Measurements from ENCODE around the gene TOMM40L.
"Not testable (repeated sequence)": the region's sequence is repeated elsewhere in the genome, so short reads cannot be mapped to it uniquely, and the experiment has no call there.

Gene TOMM40L

DNA sequence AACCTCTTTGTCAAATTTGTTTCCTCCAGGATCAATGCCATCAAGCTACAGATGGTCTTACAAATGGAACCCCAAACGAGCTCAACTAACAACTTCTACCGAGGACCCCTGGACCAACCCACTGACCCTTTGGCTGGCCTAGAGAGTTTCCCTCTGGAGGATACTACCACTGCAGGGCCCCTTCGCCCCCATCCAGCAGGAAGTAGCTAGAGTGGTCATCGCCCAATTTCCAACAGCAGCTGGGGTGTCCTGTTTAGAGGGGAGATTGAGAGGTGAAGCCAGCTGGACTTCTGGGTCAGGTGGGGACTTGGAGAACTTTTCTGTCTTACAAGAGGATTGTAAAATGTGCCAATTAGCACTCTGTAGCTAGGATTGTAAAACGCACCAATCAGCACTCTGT, 31.2 kb downstream of the TOMM40L start:
- not testable (repeated sequence) for DNase-seq (ENCODE audit: low read depth in 2 of 2)

DNA sequence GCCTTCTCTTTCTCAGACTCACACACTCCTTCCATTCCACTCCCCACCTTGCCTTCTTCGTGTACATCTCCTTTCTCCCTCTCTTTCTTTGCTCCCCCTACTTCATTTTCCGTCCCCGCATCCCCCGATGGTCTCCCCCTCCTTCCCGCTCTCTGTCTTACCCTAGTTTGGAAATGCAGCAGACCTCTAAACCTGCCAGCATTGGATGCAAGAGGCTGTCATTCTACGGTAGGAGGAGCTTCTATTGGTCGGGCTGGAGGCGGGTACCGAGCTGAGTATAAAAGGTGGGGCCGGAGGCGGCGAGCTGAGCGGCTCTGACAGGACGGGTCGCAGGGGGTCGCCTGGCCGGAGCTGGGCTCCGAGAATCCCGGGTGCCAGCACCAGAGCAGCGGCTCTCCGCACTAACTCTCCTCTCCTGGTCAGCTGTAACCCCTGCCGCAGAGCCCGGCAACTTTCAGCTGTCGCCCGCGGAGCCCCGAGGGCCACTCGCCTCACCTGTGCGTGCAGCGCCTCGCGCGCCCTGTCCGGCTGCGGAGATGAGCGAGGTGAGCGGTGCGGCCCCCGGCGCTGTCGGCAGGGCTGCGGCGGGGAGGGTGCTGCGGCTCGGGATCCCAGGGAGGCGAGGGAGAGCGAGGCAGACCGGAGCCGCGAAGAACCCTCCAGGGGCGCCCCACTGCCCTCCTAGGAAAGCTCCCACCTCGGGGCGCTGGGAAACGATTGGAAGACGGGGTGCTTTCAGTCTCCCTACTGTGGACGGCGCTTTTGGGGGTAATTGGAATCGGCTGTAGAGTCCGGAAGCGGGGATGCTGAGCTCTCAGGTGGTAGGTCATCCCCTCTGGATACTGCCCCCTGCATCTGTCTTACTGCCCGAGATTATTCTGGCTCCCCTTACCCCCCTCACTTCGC, 32.8 kb downstream of the TOMM40L start, which contains the start of gene PCP4L1:
Gene PCP4L1, plus strand, starts transcription at position 307 of the 906 bp plus-strand sequence. Its CDS starts 230 bp downstream, at position 537.
- DNase-seq (ENCODE audit: low read depth in 2 of 2), result peak in 1 of 2 donors; percentile 1

DNA sequence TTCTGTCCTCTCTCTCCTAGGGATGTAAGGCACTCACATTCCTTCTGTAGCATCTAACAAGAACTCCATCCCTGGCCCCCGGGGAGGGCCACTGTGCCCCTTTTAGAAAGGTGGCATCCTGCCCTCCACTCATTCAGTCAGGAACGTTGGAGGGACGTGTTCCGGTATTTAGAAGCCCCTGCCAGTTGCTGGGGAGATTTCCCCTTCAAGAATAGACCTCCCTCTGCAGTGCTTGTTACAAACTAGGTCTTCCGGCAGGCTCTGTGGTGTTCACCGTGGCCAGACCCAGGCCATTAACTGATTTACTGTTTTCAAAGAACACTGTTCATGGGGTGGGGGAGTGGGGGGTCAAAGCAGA, 33.5 kb downstream of the TOMM40L start:
- no peak for DNase-seq (ENCODE audit: low read depth in 2 of 2)

DNA sequence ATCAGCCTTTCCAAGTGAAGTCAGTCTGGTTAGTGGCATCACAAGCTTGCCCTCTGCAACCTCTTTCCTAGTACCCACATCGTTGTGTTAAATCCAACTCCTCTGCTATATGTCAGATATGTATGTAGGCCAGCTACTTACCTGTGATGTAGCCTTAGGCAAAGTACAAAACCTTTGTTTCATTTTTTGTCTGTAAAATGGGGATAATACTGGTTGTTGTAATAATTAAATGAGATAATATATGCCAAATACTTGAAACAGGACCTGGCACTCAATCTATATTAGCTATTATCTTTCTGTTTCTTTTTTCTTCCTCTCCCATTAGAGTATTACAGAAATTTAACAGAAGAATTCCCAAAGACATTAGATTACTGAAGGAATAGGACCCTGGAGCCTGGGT, 33.9 kb downstream of the TOMM40L start:
- DNase-seq (ENCODE audit: low read depth in 2 of 2), result no peak

DNA sequence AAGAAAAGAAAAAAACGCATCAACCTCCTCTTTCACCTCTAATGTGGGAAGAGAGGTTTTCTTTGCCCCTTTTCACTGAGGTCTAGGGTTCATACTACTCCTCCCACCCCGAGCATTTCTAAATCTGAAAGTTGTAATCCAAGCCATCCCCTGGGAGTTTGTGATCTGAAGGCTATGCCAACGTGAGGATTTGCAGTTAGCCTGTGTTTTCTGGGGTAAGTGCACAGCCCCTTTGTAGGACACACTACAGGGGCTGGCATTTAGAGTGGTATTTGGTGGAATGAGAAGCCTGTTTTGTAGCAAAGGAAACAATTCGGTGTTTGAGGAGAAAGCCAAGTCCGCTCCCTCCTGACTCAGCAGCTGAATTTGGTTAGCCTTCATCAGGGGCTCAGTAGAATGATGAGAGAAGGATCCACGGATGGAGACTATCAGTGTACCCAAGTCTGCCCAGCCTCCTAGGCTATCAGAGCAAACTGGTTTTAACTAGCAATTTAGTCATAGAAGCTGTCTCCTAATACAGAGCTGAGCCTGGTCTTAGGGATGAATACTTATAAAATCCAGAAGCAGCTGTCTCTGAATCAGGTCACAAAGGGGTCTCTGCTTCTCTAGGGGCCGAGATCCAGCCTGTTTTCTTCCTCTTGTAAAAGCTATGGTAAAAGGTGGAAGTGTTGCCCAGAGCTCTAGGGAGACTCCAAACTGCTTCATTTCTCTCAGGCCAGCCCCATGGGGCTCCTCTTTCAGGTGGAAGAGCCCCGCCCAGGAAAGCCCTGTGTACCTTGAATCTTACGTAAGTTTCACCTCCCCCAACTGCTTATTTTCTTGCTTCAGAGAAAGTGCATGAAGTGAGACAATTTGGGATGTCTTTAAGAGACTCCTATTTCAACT, 34.8 kb downstream of the TOMM40L start:
- no peak for DNase-seq (ENCODE audit: low read depth in 2 of 2)

DNA sequence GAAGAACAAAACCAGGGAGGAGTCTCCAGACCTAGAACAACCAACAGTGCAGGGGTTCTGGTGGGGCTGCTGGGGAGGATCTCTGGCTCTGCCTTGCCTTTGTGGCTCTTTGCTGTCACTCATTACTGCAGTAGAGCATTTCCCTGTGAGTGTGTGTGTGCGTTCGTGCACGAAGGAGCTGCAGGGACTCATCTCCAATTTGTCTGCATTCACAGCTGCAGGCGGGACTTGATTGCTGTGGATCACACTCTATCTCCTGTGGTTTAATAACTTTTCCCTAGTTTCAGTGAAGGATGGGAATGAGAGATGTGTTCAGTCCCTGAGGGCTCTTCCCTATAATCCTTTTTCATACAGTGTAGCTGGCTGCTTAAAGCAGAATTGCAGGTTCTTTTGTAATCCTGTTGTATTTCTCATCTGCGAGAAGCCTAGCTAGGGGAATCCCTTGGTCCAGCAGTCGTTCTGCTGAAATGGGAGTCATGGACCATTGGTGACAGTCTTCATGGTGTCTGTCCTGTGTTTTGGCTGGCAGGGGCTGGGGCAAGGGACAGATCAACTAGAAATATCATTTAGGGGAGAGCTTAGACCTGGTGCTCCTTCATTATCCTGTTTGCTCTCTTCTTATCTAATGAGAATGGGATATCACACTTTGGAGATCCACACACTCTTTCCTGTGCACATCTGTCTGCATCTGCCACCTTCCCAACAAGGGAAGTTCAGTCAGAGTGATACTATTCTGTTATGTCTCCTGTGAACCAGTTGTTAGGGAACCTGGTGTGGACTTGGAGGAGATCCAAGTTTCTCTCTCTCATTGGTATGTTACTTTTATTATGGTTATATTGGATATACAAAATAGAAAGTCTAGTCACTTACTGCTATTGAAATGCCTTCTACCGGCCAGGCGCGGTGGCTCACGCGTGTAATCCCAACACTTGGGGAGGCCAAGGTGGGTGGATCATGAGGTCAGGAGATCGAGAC, 35.7 kb downstream of the TOMM40L start:
- no peak for DNase-seq (ENCODE audit: low read depth in 2 of 2)

DNA sequence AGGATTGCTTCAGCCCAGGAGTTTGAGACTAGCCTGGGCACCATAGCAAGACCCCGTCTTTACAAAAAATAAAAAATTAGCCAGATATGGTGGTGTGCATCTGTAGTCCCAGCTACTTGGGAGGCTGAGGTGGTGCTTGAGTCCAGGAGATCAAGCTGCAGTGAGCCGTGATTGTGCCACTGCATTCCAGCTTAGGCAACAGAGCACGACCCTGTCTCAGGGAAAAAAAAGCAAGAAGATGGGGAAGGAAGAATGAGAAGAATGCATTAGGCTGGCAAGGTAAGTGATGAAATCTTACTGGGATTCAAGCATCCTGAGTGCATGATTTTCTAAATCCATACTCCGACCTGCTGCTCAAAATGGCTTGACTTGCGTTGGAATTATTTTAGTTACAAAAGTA, 39.4 kb downstream of the TOMM40L start:
- DNase-seq (ENCODE audit: low read depth in 2 of 2), result no peak

DNA sequence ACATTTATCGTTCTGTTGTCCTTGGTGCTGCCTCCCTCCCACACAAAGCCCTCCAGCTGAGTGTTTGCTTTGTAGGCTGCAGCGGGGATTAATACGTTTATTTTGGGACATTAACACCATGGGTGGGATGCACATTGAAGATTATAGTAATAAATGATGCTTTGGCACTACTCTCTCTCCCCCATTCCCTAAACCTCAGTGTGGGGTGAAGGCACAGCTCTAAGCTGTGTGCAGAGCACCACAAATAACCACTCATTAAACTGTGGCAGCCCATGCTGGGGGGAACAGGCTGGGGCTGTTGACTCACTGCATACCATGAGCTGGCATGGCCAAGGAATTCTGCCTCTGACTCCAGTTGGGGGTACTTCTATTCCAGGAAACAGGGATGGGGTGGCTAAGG, 40.3 kb downstream of the TOMM40L start:
- no peak for DNase-seq (ENCODE audit: low read depth in 2 of 2)

DNA sequence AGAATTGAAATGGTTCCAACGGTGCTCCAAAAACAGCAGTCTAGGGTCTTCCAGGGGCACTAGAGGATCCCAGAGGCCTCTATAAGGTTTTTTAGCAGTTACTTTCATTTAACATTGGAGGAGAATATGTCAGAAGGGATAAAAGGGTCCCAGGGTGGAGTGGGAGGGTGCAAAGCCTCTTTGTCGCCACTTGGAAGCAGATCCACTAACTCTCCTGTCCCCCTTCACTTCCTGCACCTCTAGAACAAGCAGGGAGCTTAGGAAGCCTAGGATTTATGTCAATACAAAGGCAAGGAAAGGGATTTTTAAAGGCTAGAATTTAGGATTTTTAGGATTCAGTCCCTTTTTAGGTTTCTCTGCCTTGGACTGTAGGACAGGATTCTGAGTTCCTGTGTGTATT, 41.0 kb downstream of the TOMM40L start:
- DNase-seq (ENCODE audit: low read depth in 2 of 2), result no peak

DNA sequence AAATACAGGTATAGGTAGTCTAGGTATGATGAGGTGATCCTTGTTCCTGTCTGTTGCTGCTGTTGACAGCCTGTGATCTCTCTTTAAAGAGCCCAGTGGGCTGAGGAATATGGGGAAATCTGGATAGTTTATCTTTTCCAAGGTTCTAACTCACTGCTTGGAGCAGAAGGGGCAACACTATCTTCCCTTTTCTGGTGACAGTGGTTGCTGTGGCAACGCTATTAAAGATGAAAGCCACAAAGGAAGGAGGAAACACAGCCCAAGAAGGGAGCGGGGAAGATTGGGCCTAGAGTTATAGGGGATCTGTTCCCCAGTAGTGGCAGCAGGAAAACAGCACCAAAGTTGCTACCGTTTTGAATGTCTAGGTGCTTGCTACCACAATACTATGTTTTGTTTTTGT, 41.5 kb downstream of the TOMM40L start:
- no peak for DNase-seq (ENCODE audit: low read depth in 2 of 2)

DNA sequence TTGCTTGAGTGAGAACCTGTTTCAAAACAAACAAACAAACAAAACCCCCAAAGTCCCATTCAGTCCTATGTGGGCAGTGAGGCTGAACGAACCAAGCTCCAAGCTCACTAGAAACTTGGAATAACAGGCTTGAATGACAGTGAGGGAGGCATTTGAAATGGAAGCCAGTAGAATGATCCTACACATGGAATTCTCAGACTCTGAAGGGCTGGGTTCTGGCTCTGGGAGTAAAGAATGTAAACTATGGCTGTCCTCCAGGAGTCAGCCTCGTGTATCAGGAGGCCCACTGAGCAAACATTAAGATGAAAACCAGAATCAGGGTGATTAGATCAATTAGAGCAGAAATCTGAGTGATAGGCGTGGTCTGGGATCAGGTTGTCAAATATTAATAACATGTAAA, 47.5 kb downstream of the TOMM40L start:
- no peak for DNase-seq (ENCODE audit: low read depth in 2 of 2)

DNA sequence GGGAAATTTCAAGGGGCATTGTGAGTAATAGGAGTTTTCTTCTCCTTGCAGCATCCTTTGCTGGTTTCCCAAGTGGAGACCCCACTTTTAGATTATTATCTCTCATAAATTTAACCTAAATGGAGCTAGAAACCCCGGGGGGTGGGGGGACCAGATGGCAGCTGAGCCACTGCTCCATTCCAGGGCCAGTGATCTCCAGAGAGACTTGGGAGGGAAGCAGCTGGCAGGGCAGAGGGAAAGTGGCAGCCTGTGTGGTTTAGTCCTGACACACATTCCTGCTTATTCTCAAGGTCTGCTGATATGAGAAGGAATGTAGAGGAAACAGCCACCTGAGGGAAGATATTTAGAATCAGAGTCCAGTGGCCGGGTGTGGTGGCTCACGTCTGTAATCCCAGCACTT, 49.0 kb downstream of the TOMM40L start:
- no peak for DNase-seq (ENCODE audit: low read depth in 2 of 2)

All from stimulated activated CD8-positive, alpha-beta memory T cell treated with anti-CD3 and anti-CD28 coated beads, Interleukin-2, amount 100 ng/mL, for 1 hour (primary cell).